Nucleus accumbens (tissue), 56 donors: ENCODE measurements around the gene TSPAN17.
A peak's percentile ranks its signal among the peaks of the same experiment; 100 is the strongest.

Source experiments
- DNase-seq, 56 donors: peaks; one replicate each; lab custom pipeline; 2025; lab: John Stamatoyannopoulos, UW

Gene TSPAN17

GRCh38 chr5:176658007-176658599 is 10.8 kb downstream of the TSPAN17 start:
- DNase-seq = peak in 50 of 56 donors; percentile 11 to 83 (median 40)

GRCh38 chr5:176658817-176659511 is 11.7 kb downstream of the TSPAN17 start:
- no peak for DNase-seq

GRCh38 chr5:176659512-176659839 is 12.2 kb downstream of the TSPAN17 start:
- no peak for DNase-seq

GRCh38 chr5:176659860-176660461 is 12.7 kb downstream of the TSPAN17 start:
- DNase-seq = no peak

GRCh38 chr5:176660530-176660859 is 13.2 kb downstream of the TSPAN17 start:
- DNase-seq = no peak

- peak in 49 of 56 donors; percentile 7 to 79 (median 47) for DNase-seq
Measured at GRCh38 chr5:176660860-176661641, 13.8 kb downstream of the TSPAN17 start.

GRCh38 chr5:176661676-176662075 is 14.4 kb downstream of the TSPAN17 start:
- DNase-seq = no peak

GRCh38 chr5:176662371-176663333 is 15.4 kb downstream of the TSPAN17 start:
- no peak for DNase-seq

GRCh38 chr5:176663566-176663965 is 16.3 kb downstream of the TSPAN17 start:
- DNase-seq = no peak

GRCh38 chr5:176664479-176664878 is 17.2 kb downstream of the TSPAN17 start:
- no peak for DNase-seq

- no peak for DNase-seq
Measured at GRCh38 chr5:176664886-176665285, 17.6 kb downstream of the TSPAN17 start.

- no peak for DNase-seq
Measured at GRCh38 chr5:176665517-176665916, 18.2 kb downstream of the TSPAN17 start.

- DNase-seq = no peak
Measured at GRCh38 chr5:176667637-176668036, 20.4 kb downstream of the TSPAN17 start.

- DNase-seq = no peak
Measured at GRCh38 chr5:176670449-176670848, 23.2 kb downstream of the TSPAN17 start.

- DNase-seq = no peak
Measured at GRCh38 chr5:176671399-176671798, 24.1 kb downstream of the TSPAN17 start.

GRCh38 chr5:176671890-176672747 is 24.8 kb downstream of the TSPAN17 start:
- DNase-seq = no peak

GRCh38 chr5:176673651-176674583 is 26.6 kb downstream of the TSPAN17 start:
- no peak for DNase-seq

- no peak for DNase-seq
Measured at GRCh38 chr5:176674799-176675198, 27.5 kb downstream of the TSPAN17 start.
